DOHH2 (cell line): Measurements from ENCODE around the gene RSL1D1.

Source experiments
- H3F3A ChIP-seq: fragments of 200-600 bp; sonication (generic), shearing (Covaris generic); 2 replicates; pipeline ENCODE4 v1.6.0; 2016; ENCODE audit warnings: antibody characterized with exemption, mild to moderate bottlenecking; ENCODE audit not compliant: control insufficient read depth, insufficient read depth
- H3K27ac ChIP-seq: fragments of 200-600 bp; sonication (generic); 2 replicates; pipeline ENCODE4 v1.5.1; 2014; ENCODE audit warnings: low read depth, mild to moderate bottlenecking, low read length, moderate library complexity
- H3K27me3 ChIP-seq: fragments of 200-600 bp; sonication (generic); 2 replicates; pipeline ENCODE4 v1.6.1; 2014; ENCODE audit warnings: mild to moderate bottlenecking, low read length, mixed read lengths; ENCODE audit not compliant: control insufficient read depth
- H3K36me3 ChIP-seq: fragments of 200-600 bp; sonication (generic); 2 replicates; pipeline ENCODE4 v1.6.1; 2014; ENCODE audit warnings: mild to moderate bottlenecking, low read length, moderate library complexity, mixed read lengths; ENCODE audit not compliant: control insufficient read depth
- H3K4me1 ChIP-seq: fragments of 200-600 bp; sonication (generic); 2 replicates; pipeline ENCODE4 v1.6.1; 2014; ENCODE audit warnings: mild to moderate bottlenecking, low read length, mixed read lengths; ENCODE audit not compliant: control insufficient read depth
- H3K4me2 ChIP-seq: fragments of 200-600 bp; sonication (generic); 2 replicates; pipeline ENCODE4 v1.6.0; 2014; ENCODE audit warnings: mild to moderate bottlenecking, low read length, moderate library complexity
- H3K4me3 ChIP-seq: fragments of 200-600 bp; sonication (generic); 2 replicates; pipeline ENCODE4 v1.5.1; 2014; ENCODE audit warnings: mild to moderate bottlenecking, low read length, mixed read lengths
- H3K79me2 ChIP-seq: fragments of 200-600 bp; sonication (generic); 2 replicates; pipeline ENCODE4 v1.6.1; 2014; ENCODE audit warnings: mild to moderate bottlenecking, low read length, mixed read lengths; ENCODE audit not compliant: control insufficient read depth
- H3K9me2 ChIP-seq: fragments of 200-600 bp; sonication (generic); replicated peaks from 2 replicates; pipeline ENCODE4 v1.6.1; 2014; ENCODE audit warnings: mild to moderate bottlenecking, low read length, mixed read lengths; ENCODE audit not compliant: control insufficient read depth
- H3K9me3 ChIP-seq: fragments of 200-600 bp; sonication (generic); 2 replicates; pipeline ENCODE4 v1.6.1; 2014; ENCODE audit warnings: antibody characterized with exemption, low read length, mixed read lengths; ENCODE audit not compliant: control insufficient read depth, insufficient read depth
- H4K20me1 ChIP-seq: fragments of 200-600 bp; sonication (generic); 2 replicates; pipeline ENCODE4 v1.6.0; 2014; ENCODE audit warnings: low read depth, mild to moderate bottlenecking, antibody characterized with exemption, low read length, moderate library complexity; ENCODE audit not compliant: control insufficient read depth, insufficient read depth
- CTCF ChIP-seq: fragments of 200-600 bp; sonication (generic); IDR thresholded peaks from one replicate; pipeline ENCODE4 v1.5.1; 2014; ENCODE audit warnings: antibody characterized with exemption, mild to moderate bottlenecking, low read depth, low read length; ENCODE audit not compliant: poor library complexity, severe bottlenecking
- EZH2phosphoT487 ChIP-seq: fragments of 200-600 bp; sonication (generic); IDR thresholded peaks from 2 replicates; pipeline ENCODE4 v1.6.1; 2017; ENCODE audit warnings: borderline replicate concordance, mild to moderate bottlenecking, antibody characterized with exemption, low read length, moderate library complexity, mixed read lengths

The RSL1D1 gene

DNA sequence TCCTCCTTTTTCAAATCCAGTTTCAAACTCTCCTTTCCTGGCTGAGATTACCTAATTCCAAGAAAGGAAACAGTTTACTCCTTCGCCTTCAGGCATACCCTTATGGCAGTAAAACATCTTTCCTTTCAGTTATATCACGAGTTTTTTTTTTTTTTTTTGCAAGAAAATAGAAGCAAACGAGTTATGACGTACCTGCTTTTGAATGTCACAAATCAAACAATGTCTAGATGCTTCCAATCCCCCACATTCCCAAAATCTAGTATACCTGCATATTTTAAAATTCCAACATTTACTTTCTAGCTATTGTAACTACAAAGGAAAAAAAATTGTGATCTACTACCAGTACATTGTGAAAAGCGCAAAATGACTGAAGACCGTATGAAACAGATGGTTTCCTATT is 35.5 kb upstream of the RSL1D1 start:
- H3K9me3 ChIP-seq: no peaks in the 10 kb centered on the region
- H3K27ac ChIP-seq: no peak overlapping the region
- H3K9me2 ChIP-seq: no peaks in the 10 kb centered on the region
- H3K27me3 ChIP-seq: no peaks in the 10 kb centered on the region
- TF ChIP-seq EZH2phosphoT487 (no peak), CTCF (no peak)
- H3K4me2 ChIP-seq: no peak overlapping the region
- H4K20me1 ChIP-seq: no peaks in the 10 kb centered on the region
- peaks cover 15% of the 10 kb centered on the region; the same call in 1 of the 2 replicates for H3F3A ChIP-seq
- peaks cover 7% of the 10 kb centered on the region for H3K79me2 ChIP-seq
- H3K4me1 ChIP-seq: no peaks in the 10 kb centered on the region
- H3K4me3 ChIP-seq: no peak overlapping the region
- peaks cover 83% of the 10 kb centered on the region for H3K36me3 ChIP-seq

GRCh38 chr16:11884035-11884434 is 32.7 kb upstream of the RSL1D1 start:
- Histone ChIP-seq H3K4me2 (no peak overlapping the region), H3K4me1 (no peaks in the 10 kb centered on the region), H3K27me3 (no peaks in the 10 kb centered on the region), H4K20me1 (peaks cover 6% of the 10 kb centered on the region; the same call in 1 of the 2 replicates), H3K27ac (no peak overlapping the region), H3K9me2 (no peaks in the 10 kb centered on the region), H3K9me3 (no peaks in the 10 kb centered on the region), H3K36me3 (peaks cover 91% of the 10 kb centered on the region), H3K4me3 (no peak overlapping the region), H3F3A (peaks cover 15% of the 10 kb centered on the region), H3K79me2 (peaks cover 12% of the 10 kb centered on the region)
- TF ChIP-seq CTCF: no peak
- TF ChIP-seq EZH2phosphoT487: no peak

GRCh38 chr16:11880007-11880406 is 28.7 kb upstream of the RSL1D1 start:
- H3K4me2 ChIP-seq: no peak overlapping the region
- no peak overlapping the region for H3K4me3 ChIP-seq
- TF ChIP-seq CTCF: no peak
- TF ChIP-seq EZH2phosphoT487: no peak
- H3K9me3 ChIP-seq: no peaks in the 10 kb centered on the region
- H3K36me3 ChIP-seq: peaks cover 86% of the 10 kb centered on the region
- no peaks in the 10 kb centered on the region for H3K9me2 ChIP-seq
- H4K20me1 ChIP-seq: peaks cover 6% of the 10 kb centered on the region; the same call in 1 of the 2 replicates
- H3K4me1 ChIP-seq: no peaks in the 10 kb centered on the region
- H3F3A ChIP-seq: peaks cover 7% of the 10 kb centered on the region
- H3K27ac ChIP-seq: no peak overlapping the region
- H3K27me3 ChIP-seq: no peaks in the 10 kb centered on the region
- H3K79me2 ChIP-seq: peaks cover 8% of the 10 kb centered on the region; the same call in 1 of the 2 replicates
